Activated T-helper 2 cell treated with anti-CD3 and anti-CD28 coated beads, Interferon-gamma antibody, Interleukin-2, Interleukin-4, amounts not matched to agents 10 μg/mL and 5 μg/mL and 100 μg/mL, durations not matched to agents 14 hours and 24 hours and 36 hours (primary cell): Measurements from ENCODE around the gene NT5C3A. TPM values are rescaled to one million over a fixed set of nuclear protein-coding genes. Genes with fewer than 3 reads are reported as not detected.
A peak's percentile ranks its signal among the peaks of the same experiment; 100 is the strongest.

Experiments used
- DNase-seq: peaks from one replicate; pipeline ENCODE4 v3.0.0; 2021; ENCODE audit warnings: low spot score
- H3K27ac Mint-ChIP-seq: one replicate; pipeline ENCODE4 v1.8.0; 2021; ENCODE audit warnings: mixed read lengths
- H3K27me3 Mint-ChIP-seq: one replicate; pipeline ENCODE4 v1.8.0; 2021; ENCODE audit warnings: low read depth, mixed read lengths
- H3K36me3 Mint-ChIP-seq: one replicate; pipeline ENCODE4 v1.8.0; 2021; ENCODE audit warnings: low read depth, mixed read lengths
- H3K4me1 Mint-ChIP-seq: one replicate; pipeline ENCODE4 v1.8.0; 2021; ENCODE audit warnings: low read depth, mixed read lengths
- H3K4me3 Mint-ChIP-seq: one replicate; pipeline ENCODE4 v1.8.0; 2021; ENCODE audit warnings: low read depth, mild to moderate bottlenecking, moderate library complexity, mixed read lengths
- H3K9me3 Mint-ChIP-seq: one replicate; pipeline ENCODE4 v1.8.0; 2021; ENCODE audit warnings: mixed read lengths
- intact Hi-C: fragments of 100-400 bp; cut with micrococcal nuclease; formaldehyde crosslinking; loops from one replicate; pipeline ENCODE4 v1.15.1; 2023
- total RNA-seq: library from RNA; stranded (reverse); gene quantifications from 2 replicates; pipeline ENCODE4 v1.2.3, GENCODE V29; 2022

Gene NT5C3A
- total RNA-seq, 1 donor from 2014 or later: 30.0 TPM

DNA sequence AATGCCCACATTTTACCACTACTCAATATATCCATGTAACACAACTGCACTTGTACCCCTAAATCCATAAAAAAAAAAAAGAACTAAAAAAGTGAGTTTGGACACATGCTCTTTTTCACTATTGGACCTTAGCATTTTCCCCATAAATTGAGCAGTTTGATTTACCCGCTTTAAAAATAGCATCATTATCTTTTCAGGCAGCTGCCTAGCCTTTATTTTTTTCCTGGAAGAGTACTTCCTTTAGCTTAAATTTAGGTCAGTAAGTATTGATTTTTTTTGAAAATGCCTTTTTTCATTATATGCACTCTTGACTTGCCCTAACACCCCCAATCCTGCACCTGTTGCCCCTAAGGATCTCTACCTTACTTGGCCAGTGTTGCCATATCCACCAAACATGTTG is 5.3 kb upstream of the NT5C3A start:
- peaks cover 44% of the 10 kb centered on the region for H3K9me3 Mint-ChIP-seq
- intact Hi-C loops: loop anchor here (10.0 kb wide), 1 partner anchor 483 kb away; no protein-coding TSS in a partner anchor
- DNase-seq: no peak
- no peak overlapping the region for H3K4me3 Mint-ChIP-seq
- peaks cover 7% of the 10 kb centered on the region for H3K36me3 Mint-ChIP-seq
- H3K27ac Mint-ChIP-seq: no peak overlapping the region
- H3K27me3 Mint-ChIP-seq: peaks cover 5% of the 10 kb centered on the region
- H3K4me1 Mint-ChIP-seq: peaks cover 8% of the 10 kb centered on the region

DNA sequence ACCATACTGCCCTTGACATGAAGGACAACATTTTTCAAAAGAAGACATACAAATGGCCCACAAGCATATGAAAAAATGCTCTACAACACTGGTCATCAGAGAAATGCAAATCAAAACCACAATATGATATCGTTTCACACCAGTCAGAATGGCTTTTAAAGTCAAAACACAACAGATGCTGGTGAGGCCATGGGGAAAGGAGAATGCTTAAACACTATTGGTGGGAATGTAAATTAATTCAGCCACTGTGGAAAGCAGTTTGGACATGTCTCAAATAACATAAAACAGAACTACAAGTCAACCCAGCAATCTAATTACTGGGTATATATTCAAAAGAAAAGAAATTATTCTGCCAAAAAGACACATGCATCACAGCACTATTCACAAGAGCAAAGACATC is 4.2 kb upstream of the NT5C3A start:
- Mint-ChIP-seq H3K36me3 (peaks cover 7% of the 10 kb centered on the region), H3K4me3 (no peak overlapping the region), H3K9me3 (peaks cover 42% of the 10 kb centered on the region), H3K27me3 (peaks cover 2% of the 10 kb centered on the region), H3K4me1 (peaks cover 8% of the 10 kb centered on the region), H3K27ac (no peak overlapping the region)
- intact Hi-C loops: loop anchor here (10.0 kb wide), 1 partner anchor 482 kb away; no protein-coding TSS in a partner anchor
- no peak for DNase-seq

DNA sequence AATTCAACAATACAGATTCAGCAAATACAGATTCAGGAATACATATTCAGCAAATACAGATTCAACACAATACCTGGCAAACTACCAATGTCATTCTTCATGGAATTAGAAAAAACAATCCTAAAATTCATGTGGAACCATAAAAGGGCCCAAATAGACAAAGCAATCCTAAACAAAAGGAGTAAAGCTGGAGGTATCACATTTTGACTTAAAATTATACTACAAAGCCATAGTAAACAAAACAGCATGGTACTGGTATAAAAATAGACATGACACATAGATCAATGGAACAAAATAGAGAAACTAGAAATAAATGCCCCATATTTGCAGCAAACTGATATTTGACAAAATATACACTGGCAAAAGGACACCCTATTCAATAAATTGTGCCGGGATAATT is 3.4 kb upstream of the NT5C3A start:
- no peak for DNase-seq
- Mint-ChIP-seq H3K4me3 (no peak overlapping the region), H3K9me3 (peaks cover 34% of the 10 kb centered on the region), H3K27me3 (peaks cover 2% of the 10 kb centered on the region), H3K27ac (no peak overlapping the region), H3K4me1 (peaks cover 11% of the 10 kb centered on the region), H3K36me3 (peaks cover 7% of the 10 kb centered on the region)
- intact Hi-C loops: loop anchor here (10.0 kb wide), 1 partner anchor 481 kb away; no protein-coding TSS in a partner anchor

DNA sequence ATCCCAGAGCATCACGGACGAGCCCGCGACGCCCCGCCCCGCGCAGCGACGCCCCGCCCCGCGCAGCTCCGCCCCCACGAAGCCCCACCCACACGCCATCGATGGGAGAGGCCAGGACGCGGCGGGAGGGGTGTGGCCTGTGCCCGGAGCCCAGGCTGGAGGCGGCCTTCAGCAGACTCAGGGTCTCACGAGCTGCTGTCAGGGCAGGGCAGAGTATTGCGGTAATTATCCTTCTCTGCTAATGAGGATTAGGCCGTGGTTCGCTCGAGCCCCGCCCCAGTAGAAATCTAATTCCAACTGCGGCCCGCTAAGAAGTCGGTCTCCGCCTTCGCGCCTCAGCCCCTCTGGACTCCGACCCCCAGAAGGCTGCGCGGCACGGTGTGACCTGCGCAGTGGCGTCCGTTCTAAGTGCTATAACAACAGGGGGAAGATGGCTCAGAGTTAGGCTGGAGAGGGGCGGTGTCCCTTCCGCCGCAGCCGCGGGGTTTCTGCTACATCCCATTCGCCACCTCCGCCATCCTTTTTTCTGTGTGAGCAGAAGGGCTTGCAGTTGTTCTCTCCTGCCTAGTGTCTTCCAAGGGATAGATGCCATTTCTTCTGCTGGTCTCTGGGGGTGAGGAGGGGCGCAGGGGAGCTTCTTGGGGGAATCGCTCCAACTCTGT is 337 bp upstream of the NT5C3A start:
- Mint-ChIP-seq H3K27me3 (peaks cover 2% of the 10 kb centered on the region), H3K27ac (peak overlapping the region; percentile 89), H3K36me3 (peaks cover 26% of the 10 kb centered on the region), H3K9me3 (peaks cover 14% of the 10 kb centered on the region), H3K4me3 (peak overlapping the region; percentile 94), H3K4me1 (peaks cover 35% of the 10 kb centered on the region)
- peak; percentile 90 for DNase-seq
- intact Hi-C loops: loop anchor here (1.0 to 10.0 kb wide), 7 partner anchors 24 to 568 kb away; partner anchors contain the start of genes AVL9, BBS9 and RP9

DNA sequence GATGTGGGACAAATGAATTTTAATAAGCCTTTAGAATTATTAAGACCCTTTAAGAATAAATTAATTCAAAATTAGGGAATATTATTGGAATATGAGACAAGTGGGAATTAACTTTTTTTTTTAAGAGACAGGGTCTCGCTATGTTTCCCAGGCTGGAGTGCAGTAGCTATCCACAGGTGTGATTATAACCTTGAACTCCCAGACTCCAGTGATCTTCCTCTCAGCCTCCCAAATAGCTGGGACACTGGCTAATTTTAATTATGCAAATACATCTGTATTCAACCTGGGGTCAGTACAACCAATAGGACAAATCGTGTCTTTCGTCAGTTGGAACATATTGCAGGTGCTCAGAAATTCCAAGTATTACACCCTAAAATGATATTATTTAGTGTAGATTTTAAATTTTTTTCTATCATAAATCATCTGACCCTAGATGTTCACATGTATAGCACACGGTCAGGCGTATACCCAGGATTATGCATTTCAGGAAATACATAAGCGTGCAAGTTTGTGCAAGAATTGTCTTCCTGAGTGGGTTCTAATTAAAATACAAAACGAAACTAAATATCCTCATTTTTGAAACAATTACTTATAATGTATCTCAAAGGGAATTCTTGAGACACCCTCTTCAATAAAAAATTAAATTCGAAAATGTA is 1.2 kb downstream of the NT5C3A start:
- H3K27me3 Mint-ChIP-seq: peaks cover 2% of the 10 kb centered on the region
- peaks cover 13% of the 10 kb centered on the region for H3K9me3 Mint-ChIP-seq
- peak overlapping the region; percentile 94 for H3K4me3 Mint-ChIP-seq
- H3K36me3 Mint-ChIP-seq: peaks cover 25% of the 10 kb centered on the region
- intact Hi-C loops: loop anchor here (10.0 kb wide), 1 partner anchor 477 kb away; no protein-coding TSS in a partner anchor
- H3K4me1 Mint-ChIP-seq: peaks cover 36% of the 10 kb centered on the region
- H3K27ac Mint-ChIP-seq: peak overlapping the region; percentile 81
- DNase-seq: no peak

DNA sequence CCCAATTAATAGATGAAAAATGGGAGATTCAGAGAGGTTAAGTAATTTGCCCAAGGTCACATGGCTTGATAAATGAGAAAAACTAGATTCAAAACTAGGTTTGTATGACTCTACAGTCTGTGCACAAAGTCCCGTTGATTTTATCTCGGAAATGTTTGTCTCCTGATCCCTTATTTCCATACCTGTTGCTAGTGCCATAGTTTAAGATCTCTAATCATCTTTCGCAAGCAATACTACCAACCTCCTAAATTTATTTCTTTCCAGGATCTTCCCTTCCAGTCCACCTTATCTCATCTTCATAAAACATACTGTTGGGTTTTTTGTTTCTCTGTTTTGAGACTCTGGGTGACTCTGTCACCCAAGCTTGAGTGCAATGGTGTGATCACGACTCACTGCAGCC is 2.9 kb downstream of the NT5C3A start:
- intact Hi-C loops: loop anchor here (10.0 kb wide), 1 partner anchor 475 kb away; no protein-coding TSS in a partner anchor
- Mint-ChIP-seq H3K27me3 (no peaks in the 10 kb centered on the region), H3K9me3 (peaks cover under 1% of the 10 kb centered on the region), H3K27ac (no peak overlapping the region), H3K4me1 (peaks cover 43% of the 10 kb centered on the region), H3K4me3 (no peak overlapping the region), H3K36me3 (peaks cover 29% of the 10 kb centered on the region)
- DNase-seq: no peak

DNA sequence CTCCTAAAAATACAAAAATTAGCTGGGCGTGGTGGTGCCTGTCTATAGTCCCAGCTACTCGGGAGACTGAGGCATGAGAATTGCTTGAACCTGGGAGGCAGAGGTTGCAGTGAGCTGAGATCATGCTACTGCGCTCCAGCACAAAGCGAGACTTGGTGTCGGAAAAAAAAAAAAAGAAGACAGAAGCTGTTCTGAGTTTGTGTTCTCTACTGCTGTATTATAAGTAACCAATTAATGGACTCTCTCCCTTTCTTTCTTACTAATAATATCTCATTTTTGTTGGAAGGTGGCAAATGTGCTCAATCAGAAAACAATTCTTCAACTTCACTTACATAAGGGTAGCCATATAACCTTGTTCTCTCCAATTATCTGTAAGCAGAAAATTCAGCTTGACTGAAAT is 7.4 kb downstream of the NT5C3A start:
- intact Hi-C loops: no loop called here
- Mint-ChIP-seq H3K4me1 (peaks cover 49% of the 10 kb centered on the region), H3K9me3 (no peaks in the 10 kb centered on the region), H3K36me3 (peaks cover 26% of the 10 kb centered on the region), H3K27ac (peak overlapping the region; percentile 70), H3K27me3 (no peaks in the 10 kb centered on the region), H3K4me3 (no peak overlapping the region)
- DNase-seq: no peak

DNA sequence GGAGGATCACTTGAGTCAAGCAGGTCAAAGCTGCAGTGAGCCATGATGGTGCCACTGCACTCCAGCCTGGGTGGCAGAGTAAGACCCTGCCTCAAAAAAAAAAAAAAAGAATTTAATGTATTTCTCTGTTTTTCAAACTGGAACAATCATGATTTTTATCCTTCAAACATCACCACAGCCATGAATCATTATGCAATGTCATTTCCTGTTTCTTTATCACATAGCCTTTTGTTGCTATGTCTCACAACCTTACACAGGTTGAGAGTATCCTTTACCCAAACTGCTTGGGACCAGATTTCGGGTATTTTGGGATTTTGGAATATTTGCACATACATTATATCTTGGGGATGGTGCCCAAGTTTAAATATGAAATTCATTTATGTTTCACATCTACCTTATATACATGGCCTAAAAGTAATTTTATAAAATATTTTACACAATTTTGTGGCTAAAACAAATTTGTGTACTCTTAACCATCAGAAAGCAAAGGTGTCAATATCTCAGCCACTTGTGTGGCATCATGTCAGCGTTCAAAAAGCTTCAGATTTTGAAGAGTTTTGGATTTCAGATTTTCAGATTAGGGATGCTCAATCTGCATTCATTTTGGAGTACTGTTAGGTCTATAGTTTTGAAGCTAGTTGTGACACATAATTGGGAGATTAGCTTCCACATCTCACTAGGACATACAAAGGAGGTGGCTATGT is 8.2 kb downstream of the NT5C3A start:
- H3K27ac Mint-ChIP-seq: peak overlapping the region; percentile 49
- no peaks in the 10 kb centered on the region for H3K9me3 Mint-ChIP-seq
- H3K4me1 Mint-ChIP-seq: peaks cover 44% of the 10 kb centered on the region
- H3K27me3 Mint-ChIP-seq: no peaks in the 10 kb centered on the region
- H3K36me3 Mint-ChIP-seq: peaks cover 20% of the 10 kb centered on the region
- intact Hi-C loops: loop anchor here (5.0 kb wide), 1 partner anchor 207 kb away; no protein-coding TSS in a partner anchor
- DNase-seq: no peak
- no peak overlapping the region for H3K4me3 Mint-ChIP-seq

DNA sequence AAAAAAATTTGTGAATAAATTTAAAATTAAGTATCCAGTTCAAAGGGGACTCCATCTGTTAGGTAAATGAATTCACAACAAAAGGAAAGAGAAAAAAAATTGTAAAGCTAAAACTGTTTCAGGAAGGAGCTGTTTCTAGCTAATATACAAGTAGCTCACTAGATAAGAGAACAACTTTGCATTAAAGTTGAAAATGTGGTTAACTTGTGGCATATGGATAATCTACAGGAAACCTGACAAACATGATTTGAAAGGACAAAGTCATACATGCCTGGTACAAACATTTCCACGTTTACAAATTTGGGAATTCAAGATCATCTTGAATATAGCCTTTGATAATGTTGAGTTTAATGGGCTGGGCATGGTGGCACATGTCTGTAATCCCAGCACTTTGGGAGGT is 8.9 kb downstream of the NT5C3A start:
- Mint-ChIP-seq H3K4me1 (peaks cover 39% of the 10 kb centered on the region), H3K27me3 (no peaks in the 10 kb centered on the region), H3K9me3 (no peaks in the 10 kb centered on the region), H3K4me3 (no peak overlapping the region), H3K27ac (peak overlapping the region; percentile 49), H3K36me3 (peaks cover 15% of the 10 kb centered on the region)
- no peak for DNase-seq
- intact Hi-C loops: loop anchor here (5.0 kb wide), 1 partner anchor 206 kb away; no protein-coding TSS in a partner anchor

DNA sequence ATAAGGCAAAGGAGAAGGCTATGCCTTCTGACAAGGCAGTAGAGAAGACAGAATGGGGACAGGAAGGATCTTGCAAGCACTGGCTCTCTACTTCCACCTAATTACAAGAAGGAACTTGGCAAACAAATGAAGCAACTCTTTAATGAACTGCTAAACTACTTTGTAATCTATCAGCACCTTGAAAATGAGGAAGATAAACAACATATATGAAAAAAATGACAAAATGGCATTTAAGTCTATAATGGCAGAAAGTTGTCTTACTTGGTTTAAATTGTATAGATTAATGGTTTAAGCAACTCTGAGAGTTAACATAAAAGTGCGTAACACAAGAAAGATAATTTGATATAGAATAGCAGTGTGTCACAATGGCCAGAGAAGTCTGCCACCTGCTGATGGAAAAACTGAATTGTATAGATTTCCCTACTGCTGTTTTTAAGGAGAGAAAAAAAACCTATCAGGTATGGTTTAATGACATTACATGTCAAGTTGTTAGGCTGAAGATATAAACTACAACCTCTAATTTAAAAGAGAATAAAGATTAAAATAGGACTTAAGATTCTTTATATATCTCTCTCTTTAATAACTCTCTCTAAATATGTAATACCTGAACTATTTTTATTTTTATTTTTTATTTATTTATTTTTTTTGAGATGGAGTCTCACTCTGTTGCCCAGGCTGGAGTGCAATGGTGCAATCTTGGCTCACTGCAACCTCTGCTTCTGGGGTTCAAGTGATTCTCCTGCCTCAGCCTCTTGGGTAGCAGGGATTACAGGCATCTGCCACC is 11.8 kb downstream of the NT5C3A start:
- H3K4me3 Mint-ChIP-seq: no peak overlapping the region
- no peak for DNase-seq
- peaks cover 5% of the 10 kb centered on the region for H3K36me3 Mint-ChIP-seq
- H3K27ac Mint-ChIP-seq: no peak overlapping the region
- H3K9me3 Mint-ChIP-seq: no peaks in the 10 kb centered on the region
- peaks cover 41% of the 10 kb centered on the region for H3K4me1 Mint-ChIP-seq
- intact Hi-C loops: loop anchor here (1.0 to 5.0 kb wide), 2 partner anchors 10 to 203 kb away; no protein-coding TSS in a partner anchor
- H3K27me3 Mint-ChIP-seq: no peaks in the 10 kb centered on the region

DNA sequence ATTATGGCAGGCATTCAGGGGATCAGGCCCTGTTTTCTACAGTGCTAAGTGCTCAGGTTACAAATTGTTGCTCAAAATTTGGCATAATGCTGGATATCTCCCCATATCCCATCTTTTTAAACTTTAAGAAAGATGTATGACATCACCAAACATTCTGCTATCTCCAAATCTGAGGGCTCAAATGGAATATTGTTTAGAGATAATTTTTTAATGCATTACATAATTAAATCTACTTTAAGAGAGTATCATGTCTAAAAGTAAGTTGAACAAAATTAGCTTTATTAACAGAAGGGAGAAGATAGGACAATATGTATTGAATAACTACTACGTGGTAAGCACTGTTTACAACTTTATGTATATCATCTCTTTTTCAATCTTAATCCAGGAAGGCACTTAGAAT is 13.9 kb downstream of the NT5C3A start:
- H3K4me1 Mint-ChIP-seq: peaks cover 36% of the 10 kb centered on the region
- intact Hi-C loops: no loop called here
- H3K27ac Mint-ChIP-seq: no peak overlapping the region
- no peaks in the 10 kb centered on the region for H3K27me3 Mint-ChIP-seq
- no peak overlapping the region for H3K4me3 Mint-ChIP-seq
- peaks cover 5% of the 10 kb centered on the region for H3K36me3 Mint-ChIP-seq
- DNase-seq: no peak
- no peaks in the 10 kb centered on the region for H3K9me3 Mint-ChIP-seq

DNA sequence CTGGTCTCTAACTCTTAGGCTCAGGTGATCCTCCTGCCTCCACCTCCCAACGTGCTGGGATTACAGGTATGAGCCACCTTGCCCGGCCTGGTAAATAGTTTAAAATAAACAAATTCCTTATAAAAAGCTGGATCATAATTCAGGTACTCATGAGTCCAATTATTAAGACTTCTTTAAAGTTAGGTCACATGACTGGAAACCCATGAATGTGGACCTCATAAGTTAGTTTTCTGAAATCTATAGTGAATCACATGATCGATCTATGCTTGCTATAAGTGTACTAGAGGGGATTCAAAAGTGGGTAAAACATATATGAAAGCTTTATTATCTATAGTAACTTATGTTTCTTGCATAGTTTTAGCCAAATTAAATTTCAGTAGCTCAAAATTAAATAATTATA is 14.3 kb downstream of the NT5C3A start:
- intact Hi-C loops: no loop called here
- H3K4me1 Mint-ChIP-seq: peaks cover 38% of the 10 kb centered on the region

More for the DNA sequence above, 14.3 kb downstream of the NT5C3A start:
- H3K36me3 Mint-ChIP-seq: peaks cover 5% of the 10 kb centered on the region
- DNase-seq: no peak
- no peaks in the 10 kb centered on the region for H3K27me3 Mint-ChIP-seq
- H3K9me3 Mint-ChIP-seq: no peaks in the 10 kb centered on the region
- no peak overlapping the region for H3K27ac Mint-ChIP-seq
- H3K4me3 Mint-ChIP-seq: no peak overlapping the region
